Measurements from ENCODE around the gene RTKN2.
A peak's percentile ranks its signal among the peaks of the same experiment; 100 is the strongest.

Gene RTKN2

DNA sequence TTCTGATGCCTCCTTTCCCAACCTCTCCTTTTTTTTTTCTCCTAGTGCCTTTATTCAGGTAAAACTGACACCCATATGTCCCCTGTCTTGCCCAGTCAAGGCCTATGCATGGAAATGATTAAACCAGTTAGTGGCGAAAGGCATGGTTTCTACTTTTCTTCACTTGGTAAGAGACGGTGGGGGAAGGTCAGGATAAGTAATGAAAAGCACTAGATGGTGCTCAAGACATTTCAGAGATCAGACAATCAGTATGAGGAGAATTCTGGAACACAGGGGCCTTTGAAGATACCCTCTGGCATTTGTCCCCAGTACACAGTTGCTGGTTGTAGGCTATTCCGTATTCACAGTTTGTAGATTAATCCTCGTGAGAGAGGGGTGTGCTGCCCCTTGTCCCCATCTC is 121.2 kb downstream of the RTKN2 start:
- no peaks in the 10 kb centered on the region for H3K9me3 ChIP-seq (ENCODE audit: insufficient read depth, low read depth, low read length)
- no peak for TF ChIP-seq EZH2phosphoT487 (IDR thresholded peaks at IDR 0.05; ENCODE audit: borderline replicate concordance)
- TF ChIP-seq, protein P1, sequence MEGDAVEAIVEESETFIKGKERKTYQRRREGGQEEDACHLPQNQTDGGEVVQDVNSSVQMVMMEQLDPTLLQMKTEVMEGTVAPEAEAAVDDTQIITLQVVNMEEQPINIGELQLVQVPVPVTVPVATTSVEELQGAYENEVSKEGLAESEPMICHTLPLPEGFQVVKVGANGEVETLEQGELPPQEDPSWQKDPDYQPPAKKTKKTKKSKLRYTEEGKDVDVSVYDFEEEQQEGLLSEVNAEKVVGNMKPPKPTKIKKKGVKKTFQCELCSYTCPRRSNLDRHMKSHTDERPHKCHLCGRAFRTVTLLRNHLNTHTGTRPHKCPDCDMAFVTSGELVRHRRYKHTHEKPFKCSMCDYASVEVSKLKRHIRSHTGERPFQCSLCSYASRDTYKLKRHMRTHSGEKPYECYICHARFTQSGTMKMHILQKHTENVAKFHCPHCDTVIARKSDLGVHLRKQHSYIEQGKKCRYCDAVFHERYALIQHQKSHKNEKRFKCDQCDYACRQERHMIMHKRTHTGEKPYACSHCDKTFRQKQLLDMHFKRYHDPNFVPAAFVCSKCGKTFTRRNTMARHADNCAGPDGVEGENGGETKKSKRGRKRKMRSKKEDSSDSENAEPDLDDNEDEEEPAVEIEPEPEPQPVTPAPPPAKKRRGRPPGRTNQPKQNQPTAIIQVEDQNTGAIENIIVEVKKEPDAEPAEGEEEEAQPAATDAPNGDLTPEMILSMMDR (conservative IDR thresholded peaks at IDR 0.05; ENCODE audit: low read length), result peak; percentile 35
- peaks cover 3% of the 10 kb centered on the region for H3K4me1 ChIP-seq (ENCODE audit: insufficient read depth, low read length, poor library complexity, severe bottlenecking)
- H3K9me2 ChIP-seq (replicated peaks; ENCODE audit: low read depth, low read length), result no peaks in the 10 kb centered on the region
- H3K36me3 ChIP-seq (ENCODE audit: insufficient read depth, low read length), result no peaks in the 10 kb centered on the region; the same call in 1 of the 2 replicates
- H3K27me3 ChIP-seq (ENCODE audit: insufficient read depth, low read length, poor library complexity, severe bottlenecking), result no peaks in the 10 kb centered on the region
- H3K9ac ChIP-seq (ENCODE audit: low read depth, low read length, poor library complexity, severe bottlenecking), result no peak overlapping the region
- no peak overlapping the region for H3K4me2 ChIP-seq (ENCODE audit: low read depth, low read length, poor library complexity, severe bottlenecking)
- no peak overlapping the region for H2AFZ ChIP-seq (ENCODE audit: low read length)
- no peaks in the 10 kb centered on the region for H3K79me2 ChIP-seq (ENCODE audit: insufficient read depth, low read length)
- no peaks in the 10 kb centered on the region for H4K20me1 ChIP-seq (ENCODE audit: insufficient read depth, low read length, poor library complexity, severe bottlenecking)
- H3F3A ChIP-seq (ENCODE audit: low read depth), result no peaks in the 10 kb centered on the region
- H3K4me3 ChIP-seq (ENCODE audit: low read length, poor library complexity, severe bottlenecking), result no peak overlapping the region

DNA sequence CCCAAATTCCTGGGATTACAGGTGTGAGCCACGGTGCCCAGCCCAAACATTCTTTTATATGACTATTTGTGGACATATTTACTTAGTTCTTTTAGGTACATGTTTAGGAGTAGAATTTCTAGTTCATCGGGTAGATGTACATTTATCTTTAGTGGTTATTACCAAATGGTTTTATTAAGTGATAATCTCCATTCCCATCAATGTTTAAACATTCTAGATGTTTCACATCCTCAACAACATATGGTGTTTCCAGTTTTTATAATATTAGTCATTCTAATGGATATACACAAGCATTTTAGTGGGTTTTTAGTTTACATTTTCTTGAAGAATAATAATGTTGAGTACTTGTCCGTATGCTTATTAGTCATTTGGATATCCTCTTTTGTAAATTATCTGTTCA is 131.7 kb downstream of the RTKN2 start:
- no peaks in the 10 kb centered on the region for H3K9me2 ChIP-seq (replicated peaks; ENCODE audit: low read depth, low read length)
- TF ChIP-seq, protein P1 (conservative IDR thresholded peaks at IDR 0.05; ENCODE audit: low read length), result no peak
- no peak for TF ChIP-seq EZH2phosphoT487 (IDR thresholded peaks at IDR 0.05; ENCODE audit: borderline replicate concordance)
- H3K9me3 ChIP-seq (ENCODE audit: insufficient read depth, low read depth, low read length), result peaks cover 6% of the 10 kb centered on the region; the same call in 1 of the 2 replicates
- H3K4me3 ChIP-seq (ENCODE audit: low read length, poor library complexity, severe bottlenecking), result no peak overlapping the region
- H3F3A ChIP-seq (ENCODE audit: low read depth), result no peaks in the 10 kb centered on the region
- H3K79me2 ChIP-seq (ENCODE audit: insufficient read depth, low read length), result no peaks in the 10 kb centered on the region
- no peak overlapping the region for H3K4me2 ChIP-seq (ENCODE audit: low read depth, low read length, poor library complexity, severe bottlenecking)
- H3K4me1 ChIP-seq (ENCODE audit: insufficient read depth, low read length, poor library complexity, severe bottlenecking), result peaks cover 10% of the 10 kb centered on the region
- H2AFZ ChIP-seq (ENCODE audit: low read length), result no peak overlapping the region
- H4K20me1 ChIP-seq (ENCODE audit: insufficient read depth, low read length, poor library complexity, severe bottlenecking), result no peaks in the 10 kb centered on the region
- H3K27me3 ChIP-seq (ENCODE audit: insufficient read depth, low read length, poor library complexity, severe bottlenecking), result no peaks in the 10 kb centered on the region
- H3K36me3 ChIP-seq (ENCODE audit: insufficient read depth, low read length), result no peaks in the 10 kb centered on the region
- H3K9ac ChIP-seq (ENCODE audit: low read depth, low read length, poor library complexity, severe bottlenecking), result no peak overlapping the region

DNA sequence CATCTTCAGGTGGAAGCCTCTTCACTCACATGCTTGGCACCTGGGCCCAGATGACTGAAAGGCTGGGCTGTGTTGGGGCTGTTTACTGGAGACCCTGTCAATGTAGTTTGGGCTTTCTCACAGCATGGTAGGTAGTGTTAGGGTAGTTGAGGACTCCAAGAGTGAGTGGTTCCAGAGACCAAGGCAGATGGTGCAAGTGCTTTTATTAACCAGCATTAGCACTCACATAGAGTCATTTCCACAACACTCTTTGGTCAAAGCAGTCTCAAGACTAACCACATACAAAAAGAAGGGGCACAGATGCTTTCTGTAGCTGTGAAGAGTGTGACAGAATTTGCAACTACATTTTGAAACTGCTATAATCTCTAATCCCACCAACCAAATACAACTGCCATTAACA is 135.0 kb downstream of the RTKN2 start:
- peak overlapping the region; percentile 36; the same call in 1 of the 2 replicates for H2AFZ ChIP-seq (ENCODE audit: low read length)
- no peaks in the 10 kb centered on the region for H3K36me3 ChIP-seq (ENCODE audit: insufficient read depth, low read length)
- no peaks in the 10 kb centered on the region for H3F3A ChIP-seq (ENCODE audit: low read depth)

More for the DNA sequence above, 135.0 kb downstream of the RTKN2 start:
- H3K4me3 ChIP-seq (ENCODE audit: low read length, poor library complexity, severe bottlenecking), result no peak overlapping the region
- no peak overlapping the region for H3K4me2 ChIP-seq (ENCODE audit: low read depth, low read length, poor library complexity, severe bottlenecking)
- peaks cover 9% of the 10 kb centered on the region; the same call in 1 of the 2 replicates for H3K9me3 ChIP-seq (ENCODE audit: insufficient read depth, low read depth, low read length)
- H3K9me2 ChIP-seq (replicated peaks; ENCODE audit: low read depth, low read length), result no peaks in the 10 kb centered on the region
- H3K27me3 ChIP-seq (ENCODE audit: insufficient read depth, low read length, poor library complexity, severe bottlenecking), result no peaks in the 10 kb centered on the region
- peaks cover 10% of the 10 kb centered on the region for H3K4me1 ChIP-seq (ENCODE audit: insufficient read depth, low read length, poor library complexity, severe bottlenecking)
- no peaks in the 10 kb centered on the region for H3K79me2 ChIP-seq (ENCODE audit: insufficient read depth, low read length)
- no peak overlapping the region for H3K9ac ChIP-seq (ENCODE audit: low read depth, low read length, poor library complexity, severe bottlenecking)
- no peak for TF ChIP-seq EZH2phosphoT487 (IDR thresholded peaks at IDR 0.05; ENCODE audit: borderline replicate concordance)
- TF ChIP-seq, protein P1 (conservative IDR thresholded peaks at IDR 0.05; ENCODE audit: low read length), result no peak
- H4K20me1 ChIP-seq (ENCODE audit: insufficient read depth, low read length, poor library complexity, severe bottlenecking), result no peaks in the 10 kb centered on the region

Data from Loucy (cell line).